ENCODE results near the gene WASHC1.
A peak's percentile ranks its signal among the peaks of the same experiment; 100 is the strongest.
"Not testable (repeated sequence)": the region's sequence is repeated elsewhere in the genome, so short reads cannot be mapped to it uniquely, and the experiment has no call there.

Gene WASHC1

DNA sequence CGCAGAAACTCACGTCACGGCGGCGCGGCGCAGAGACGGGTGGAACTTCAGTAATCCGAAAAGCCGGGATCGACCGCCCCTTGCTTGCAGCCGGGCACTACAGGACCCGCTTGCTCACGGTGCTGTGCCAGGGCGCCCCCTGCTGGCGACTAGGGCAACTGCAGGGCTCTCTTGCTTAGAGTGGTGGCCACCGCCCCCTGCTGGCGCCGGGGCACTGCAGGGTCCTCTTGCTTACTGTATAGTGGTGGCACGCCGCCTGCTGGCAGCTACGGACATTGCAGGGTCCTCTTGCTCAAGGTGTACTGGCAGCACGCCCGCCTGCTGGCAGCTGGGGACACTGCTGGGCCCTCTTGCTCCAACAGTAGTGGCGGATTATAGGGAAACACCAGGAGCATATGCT, 18.1 kb downstream of the WASHC1 start:
- DNase-seq: peak; percentile 80

DNA sequence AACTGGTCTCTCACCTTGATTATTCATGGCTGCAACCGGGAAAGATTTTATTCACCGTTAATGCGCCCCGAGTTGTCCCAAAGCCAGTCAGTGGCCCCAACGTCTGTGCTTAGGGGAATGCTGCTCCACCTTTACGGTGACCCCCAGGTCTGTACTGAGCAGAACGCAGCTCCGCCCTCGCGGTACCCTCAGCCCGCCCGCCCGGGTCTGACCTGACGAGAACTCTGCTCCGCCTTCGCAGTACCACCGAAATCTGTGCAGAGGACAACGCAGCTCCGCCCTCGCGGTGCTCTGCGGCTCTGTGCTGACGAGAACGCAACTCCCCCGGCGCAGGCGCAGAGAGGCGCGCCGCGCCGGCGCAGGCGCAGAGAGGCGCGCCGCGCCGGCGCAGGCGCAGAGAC, 18.6 kb downstream of the WASHC1 start:
- not testable (repeated sequence) for DNase-seq

GRCh38 chr9:10207-10606, 19.0 kb downstream of the WASHC1 start:
- DNase-seq: not testable (repeated sequence)

All from stimulated activated CD4-positive, alpha-beta T cell treated with anti-CD3 and anti-CD28 coated beads, Interleukin-2, amount 100 ng/mL, for 48 hours (primary cell).